ENCODE results near the gene PPARA. TPM values are rescaled to one million over a fixed set of nuclear protein-coding genes. Genes with fewer than 3 reads are reported as not detected.

PPARA gene
- total RNA-seq, 2 donors from 2014 or later: 48.4 to 67.1 TPM

DNA sequence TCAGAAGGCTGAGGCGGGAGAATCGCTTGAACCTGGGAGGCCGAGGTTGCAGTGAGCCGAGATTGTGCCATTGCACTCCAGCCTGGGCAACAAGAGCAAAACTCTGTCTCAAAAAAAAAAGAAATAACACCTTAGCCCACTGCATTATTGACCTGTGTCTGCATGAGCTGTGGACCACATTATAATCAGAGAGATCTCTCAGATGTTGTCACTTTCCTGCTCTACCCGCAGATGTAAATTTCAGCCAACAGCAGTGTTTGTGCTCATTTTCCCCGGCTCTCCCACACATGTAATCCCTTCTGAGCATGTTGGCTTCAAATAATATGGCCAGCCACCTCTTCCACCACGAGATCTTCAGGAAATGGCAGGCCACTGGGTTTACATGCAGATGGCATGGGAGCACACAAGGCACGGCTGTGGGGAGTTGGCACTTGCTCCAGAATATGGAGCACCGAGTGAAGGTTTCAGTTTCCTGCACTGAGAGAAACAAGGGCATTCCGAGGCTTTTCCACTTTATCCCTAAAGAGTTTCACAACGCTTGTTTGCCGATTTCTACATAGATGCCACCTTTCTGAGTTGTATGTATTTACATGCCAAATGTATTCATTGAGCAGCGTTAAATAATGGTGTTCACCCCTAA, 80.1 kb downstream of the PPARA start:
- H3K27me3 ChIP-seq: no peaks in the 10 kb centered on the region
- no peaks in the 10 kb centered on the region for H3K36me3 ChIP-seq
- no peak for TF ChIP-seq CTCF (IDR thresholded peaks at IDR 0.05)
- H3K4me3 ChIP-seq: no peak overlapping the region
- DNase-seq (ENCODE audit: low spot score): no peak
- H3K4me1 ChIP-seq: peaks cover 0 to 9% of the 10 kb centered on the region in 2 donors
- no peaks in the 10 kb centered on the region for H3K9me3 ChIP-seq
- no peak overlapping the region for H3K27ac ChIP-seq

DNA sequence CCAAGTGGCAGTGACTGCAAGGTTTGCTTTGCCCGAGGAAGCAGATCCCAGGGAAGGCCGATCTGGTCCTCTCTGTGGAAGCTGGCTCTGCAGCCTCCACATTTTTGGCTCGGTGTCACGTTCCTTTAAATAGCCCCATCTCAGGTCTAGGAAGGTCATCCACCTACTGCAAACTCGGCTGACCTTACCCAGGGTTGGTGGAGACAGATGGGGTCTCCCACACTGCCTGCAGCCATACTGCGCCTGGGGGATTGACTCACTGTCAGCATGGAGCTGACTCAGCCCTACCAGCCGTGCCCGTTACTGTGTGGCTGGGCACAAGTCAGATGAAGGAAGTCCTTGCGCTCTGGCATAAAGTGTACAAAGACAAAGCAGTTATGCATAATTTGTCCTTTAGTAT, 82.9 kb downstream of the PPARA start:
- Histone ChIP-seq H3K36me3 (no peaks in the 10 kb centered on the region), H3K27me3 (no peaks in the 10 kb centered on the region), H3K4me3 (no peak overlapping the region), H3K9me3 (no peaks in the 10 kb centered on the region), H3K27ac (peak overlapping the region; percentile 66 to 71), H3K4me1 (peaks cover 0 to 17% of the 10 kb centered on the region in 2 donors)
- DNase-seq (ENCODE audit: low spot score): no peak
- no peak for TF ChIP-seq CTCF (IDR thresholded peaks at IDR 0.05)

GRCh38 chr22:46234969-46235368, 84.6 kb downstream of the PPARA start:
- H3K27ac ChIP-seq: peak overlapping the region in 1 of 2 donors; percentile 66
- H3K9me3 ChIP-seq: no peaks in the 10 kb centered on the region
- peaks cover 0 to 28% of the 10 kb centered on the region in 2 donors for H3K4me1 ChIP-seq
- no peaks in the 10 kb centered on the region for H3K27me3 ChIP-seq
- TF ChIP-seq CTCF (IDR thresholded peaks at IDR 0.05): no peak
- peaks cover 4% of the 10 kb centered on the region for H3K36me3 ChIP-seq
- H3K4me3 ChIP-seq: no peak overlapping the region
- no peak for DNase-seq (ENCODE audit: low spot score)

GRCh38 chr22:46237453-46238124, 87.3 kb downstream of the PPARA start:
- Histone ChIP-seq H3K4me3 (no peak overlapping the region), H3K4me1 (peaks cover 0 to 39% of the 10 kb centered on the region in 2 donors), H3K9me3 (no peaks in the 10 kb centered on the region), H3K27ac (peak overlapping the region; percentile 76 to 78), H3K36me3 (peaks cover 4% of the 10 kb centered on the region), H3K27me3 (no peaks in the 10 kb centered on the region)
- TF ChIP-seq CTCF (IDR thresholded peaks at IDR 0.05): no peak
- DNase-seq (ENCODE audit: low spot score): no peak

- H3K9me3 ChIP-seq: no peaks in the 10 kb centered on the region
- no peaks in the 10 kb centered on the region for H3K27me3 ChIP-seq
- peak overlapping the region; percentile 76 to 78 for H3K27ac ChIP-seq
- TF ChIP-seq CTCF (IDR thresholded peaks at IDR 0.05): no peak
- no peak overlapping the region for H3K4me3 ChIP-seq
- peaks cover 0 to 35% of the 10 kb centered on the region in 2 donors for H3K4me1 ChIP-seq
- H3K36me3 ChIP-seq: peaks cover 4% of the 10 kb centered on the region
- no peak for DNase-seq (ENCODE audit: low spot score)
Measured at GRCh38 chr22:46238541-46238940, 88.2 kb downstream of the PPARA start.
